Astrocyte of the cerebellum (primary cell): Measurements from ENCODE around the gene MTREX.

Experiments used
- DNase-seq: peaks from one replicate; pipeline ENCODE4 v3.0.0-alpha.2; 2011; ENCODE audit warnings: low read depth
- H3K4me3 ChIP-seq: 2 replicates; pipeline ENCODE4 v1.5.1; 2011; ENCODE audit warnings: mild to moderate bottlenecking, low read depth, low read length, moderate library complexity
- in situ Hi-C: cut with HindIII; loops from 2 replicates; pipeline ENCODE4 v1.10.0; 2017; ENCODE audit warnings: low sequenced_read_pairs
- TF ChIP-seq, protein P1 (sequence below): IDR thresholded peaks from 2 replicates; pipeline ENCODE4 v1.5.1; 2012; ENCODE audit warnings: low read length, low read depth, moderate library complexity, mild to moderate bottlenecking; ENCODE audit errors: missing control alignments

Gene MTREX

DNA sequence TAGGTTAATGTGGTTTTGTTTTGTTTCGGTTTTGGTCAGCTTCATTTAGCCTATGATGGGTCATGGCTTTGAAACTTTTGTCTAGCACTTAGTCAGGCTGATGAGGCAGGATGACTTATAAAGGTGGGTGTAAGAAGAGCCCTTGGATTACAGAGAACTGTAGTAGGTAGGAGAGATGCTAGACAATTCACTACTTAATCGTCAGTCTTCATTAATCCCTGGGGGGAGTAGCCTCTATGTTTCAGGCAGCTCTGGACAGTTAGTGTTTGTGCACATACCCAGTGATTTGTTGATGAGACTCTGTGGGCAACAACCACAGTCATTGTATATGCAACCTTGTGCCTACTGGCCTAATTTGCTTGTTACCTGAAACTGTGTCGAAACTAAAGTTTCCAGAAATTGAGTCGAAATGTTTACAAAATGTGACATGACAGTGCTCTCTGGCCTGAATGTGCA, 113.3 kb downstream of the MTREX start:
- TF ChIP-seq, protein P1, sequence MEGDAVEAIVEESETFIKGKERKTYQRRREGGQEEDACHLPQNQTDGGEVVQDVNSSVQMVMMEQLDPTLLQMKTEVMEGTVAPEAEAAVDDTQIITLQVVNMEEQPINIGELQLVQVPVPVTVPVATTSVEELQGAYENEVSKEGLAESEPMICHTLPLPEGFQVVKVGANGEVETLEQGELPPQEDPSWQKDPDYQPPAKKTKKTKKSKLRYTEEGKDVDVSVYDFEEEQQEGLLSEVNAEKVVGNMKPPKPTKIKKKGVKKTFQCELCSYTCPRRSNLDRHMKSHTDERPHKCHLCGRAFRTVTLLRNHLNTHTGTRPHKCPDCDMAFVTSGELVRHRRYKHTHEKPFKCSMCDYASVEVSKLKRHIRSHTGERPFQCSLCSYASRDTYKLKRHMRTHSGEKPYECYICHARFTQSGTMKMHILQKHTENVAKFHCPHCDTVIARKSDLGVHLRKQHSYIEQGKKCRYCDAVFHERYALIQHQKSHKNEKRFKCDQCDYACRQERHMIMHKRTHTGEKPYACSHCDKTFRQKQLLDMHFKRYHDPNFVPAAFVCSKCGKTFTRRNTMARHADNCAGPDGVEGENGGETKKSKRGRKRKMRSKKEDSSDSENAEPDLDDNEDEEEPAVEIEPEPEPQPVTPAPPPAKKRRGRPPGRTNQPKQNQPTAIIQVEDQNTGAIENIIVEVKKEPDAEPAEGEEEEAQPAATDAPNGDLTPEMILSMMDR, result no peak
- no peak overlapping the region for H3K4me3 ChIP-seq
- in situ Hi-C loops, result no loop called here
- DNase-seq, result no peak

DNA sequence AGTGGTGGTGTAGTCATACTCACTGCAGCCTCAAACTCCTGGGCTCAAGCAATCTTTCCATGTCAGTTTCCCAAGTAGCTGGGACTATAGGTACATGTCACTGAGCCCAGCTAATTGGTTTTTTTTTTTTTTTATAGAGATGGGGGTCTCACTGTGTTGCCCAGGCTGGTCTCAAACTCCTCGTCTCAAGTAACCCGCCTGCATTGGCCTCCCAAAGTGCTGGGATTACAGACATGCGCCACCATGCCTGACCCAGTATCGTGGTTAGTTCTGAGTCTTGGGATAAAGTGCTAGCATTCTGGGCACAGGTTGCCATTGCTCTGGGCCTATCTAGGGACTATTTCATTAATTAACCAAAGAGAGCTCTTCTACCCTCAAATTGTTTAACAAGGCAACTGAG, 118.7 kb downstream of the MTREX start:
- no peak overlapping the region for H3K4me3 ChIP-seq
- TF ChIP-seq, protein P1, result no peak
- in situ Hi-C loops, result no loop called here
- no peak for DNase-seq

DNA sequence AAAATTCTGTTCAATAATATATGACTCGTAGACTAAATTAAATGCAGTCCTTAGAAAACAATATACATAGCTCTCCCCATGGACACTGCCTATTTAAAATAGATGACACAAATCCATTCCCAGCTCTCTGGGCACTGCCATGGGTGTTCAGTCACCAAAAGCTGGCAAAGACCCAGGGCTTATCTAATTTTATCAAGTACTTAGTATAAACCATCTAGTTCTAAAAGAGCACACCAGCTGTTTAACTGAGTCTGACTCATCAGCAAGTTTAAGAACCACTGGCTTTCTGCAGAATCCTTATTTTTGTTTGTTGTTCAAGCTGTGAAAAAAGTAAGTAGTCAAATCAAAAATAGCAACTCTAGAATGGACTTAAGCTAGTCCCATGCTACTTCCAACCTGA, 119.4 kb downstream of the MTREX start:
- H3K4me3 ChIP-seq, result no peak overlapping the region
- TF ChIP-seq, protein P1, result no peak
- no peak for DNase-seq
- in situ Hi-C loops, result no loop called here

DNA sequence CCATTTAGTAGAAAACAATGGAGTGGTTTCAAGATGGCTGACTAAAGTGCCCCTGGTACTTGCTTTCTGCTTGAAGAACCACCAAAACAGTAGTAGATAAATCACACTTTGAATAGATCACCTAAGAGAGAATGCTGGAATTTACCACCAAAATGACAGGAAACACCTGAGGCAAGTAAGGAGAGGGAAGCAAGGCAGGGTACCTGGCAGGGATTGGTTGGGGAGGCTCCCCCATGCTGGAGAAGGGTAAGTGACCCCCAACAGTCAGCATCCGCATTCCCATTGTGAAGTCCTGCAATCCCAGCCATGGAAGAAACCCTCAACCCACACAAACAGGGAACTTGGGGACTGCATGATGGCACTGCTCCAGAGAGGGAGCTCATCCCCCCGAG, 121.4 kb downstream of the MTREX start:
- in situ Hi-C loops, result no loop called here
- no peak for DNase-seq
- no peak overlapping the region for H3K4me3 ChIP-seq
- TF ChIP-seq, protein P1, result no peak

DNA sequence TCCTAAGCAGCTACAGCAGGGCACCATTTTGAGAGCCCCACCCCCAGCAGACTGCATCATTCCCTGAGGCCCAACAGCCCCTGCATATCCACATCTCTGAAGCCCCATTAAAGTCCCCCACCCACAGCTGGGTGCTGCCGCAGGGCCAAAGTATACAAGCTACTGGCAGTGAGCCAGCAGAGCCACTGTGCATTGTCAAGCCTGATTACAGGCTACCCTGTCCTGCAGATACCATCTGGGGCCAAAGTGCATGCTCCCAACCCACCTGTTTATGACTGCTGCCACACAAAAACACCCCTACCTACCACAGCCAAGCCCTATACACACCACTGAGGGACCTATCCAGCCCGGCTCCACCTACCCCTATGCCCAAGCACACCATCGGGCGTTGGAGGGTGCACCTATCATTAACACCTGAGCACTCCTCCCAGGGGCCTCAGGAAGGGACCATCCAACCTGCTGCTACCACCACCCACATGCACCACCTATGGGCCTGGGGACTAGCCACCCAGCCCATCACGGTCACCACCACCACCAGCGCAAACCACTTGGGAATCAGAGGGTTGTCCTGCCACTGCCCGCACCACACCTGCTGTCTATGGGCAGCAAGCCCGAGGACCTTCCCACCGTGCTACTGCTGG, 121.9 kb downstream of the MTREX start:
- no peak for DNase-seq
- TF ChIP-seq, protein P1, result no peak
- H3K4me3 ChIP-seq, result no peak overlapping the region

DNA sequence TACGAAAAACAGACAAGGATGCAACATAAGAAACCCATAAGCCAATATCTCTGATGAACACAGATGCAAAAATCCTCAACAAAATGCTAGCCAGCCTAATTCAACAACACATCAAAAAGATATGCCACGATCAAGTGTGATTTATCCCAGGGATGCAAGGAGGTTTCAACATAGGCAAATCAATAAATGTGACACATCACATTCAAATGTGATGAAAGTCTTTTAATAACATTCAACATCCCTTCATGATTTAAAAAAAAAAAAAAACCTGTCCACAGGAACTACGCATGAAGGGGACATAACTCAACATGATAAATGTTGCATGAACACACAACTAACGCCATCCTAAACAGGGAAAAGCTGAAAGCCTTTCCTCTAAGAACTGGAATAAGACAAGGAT, 124.8 kb downstream of the MTREX start:
- DNase-seq, result no peak
- TF ChIP-seq, protein P1, result no peak
- no peak overlapping the region for H3K4me3 ChIP-seq
- in situ Hi-C loops, result no loop called here

More for the DNA sequence above, 121.9 kb downstream of the MTREX start:
- in situ Hi-C loops, result no loop called here
